Muscle of arm (tissue), 12 donors: ENCODE measurements around the gene SYNRG. TPM values are rescaled to one million over a fixed set of nuclear protein-coding genes. Genes with fewer than 3 reads are reported as not detected.

ENCODE experiments used
- DNase-seq: peaks from one replicate; pipeline ENCODE4 v3.0.0-alpha.2; 2013
- polyA plus RNA-seq, 12 donors: library from polyadenylated mRNA; unstranded; fragments of 120-200 nt; gene quantifications; one replicate each; pipeline ENCODE4 v1.2.1, GENCODE V29; 2013; ENCODE audit not compliant: insufficient read length in 12 of 12

Gene SYNRG
- polyA plus RNA-seq, 12 donors: 21.7 to 39.9 (median 29.4) TPM; not detected in 1

- DNase-seq: no peak
Measured at GRCh38 chr17:37502009-37502936, 106.9 kb downstream of the SYNRG start.

- no peak for DNase-seq
Measured at GRCh38 chr17:37500378-37500777, 108.8 kb downstream of the SYNRG start.

GRCh38 chr17:37494971-37495370 lies 114.2 kb downstream of the SYNRG start:
- no peak for DNase-seq

- DNase-seq: no peak
Measured at GRCh38 chr17:37494401-37494831, 114.8 kb downstream of the SYNRG start.

- no peak for DNase-seq
Measured at GRCh38 chr17:37493249-37494027, 115.8 kb downstream of the SYNRG start.

GRCh38 chr17:37492167-37492566 lies 117.1 kb downstream of the SYNRG start:
- no peak for DNase-seq

- DNase-seq: no peak
Measured at GRCh38 chr17:37490638-37491614, 118.3 kb downstream of the SYNRG start.

- no peak for DNase-seq
Measured at GRCh38 chr17:37490022-37490587, 119.1 kb downstream of the SYNRG start.

GRCh38 chr17:37489197-37490001 lies 119.8 kb downstream of the SYNRG start, which contains the start of gene DUSP14:
Gene DUSP14, plus strand, starts transcription at chr17:37489891. Its CDS starts 22,382 bp downstream, at chr17:37512273.
- peak; percentile 70 for DNase-seq

GRCh38 chr17:37488607-37489196 lies 120.5 kb downstream of the SYNRG start:
- no peak for DNase-seq

- DNase-seq: peak; percentile 64
Measured at GRCh38 chr17:37488009-37488604, 121.1 kb downstream of the SYNRG start.

GRCh38 chr17:37485938-37486570 lies 123.2 kb downstream of the SYNRG start:
- DNase-seq: no peak

- DNase-seq: peak; percentile 66
Measured at GRCh38 chr17:37483311-37484039, 125.7 kb downstream of the SYNRG start.

GRCh38 chr17:37481001-37481665 lies 128.1 kb downstream of the SYNRG start:
- DNase-seq: no peak

GRCh38 chr17:37480427-37480826 lies 128.8 kb downstream of the SYNRG start:
- DNase-seq: no peak

- DNase-seq: no peak
Measured at GRCh38 chr17:37479025-37479424, 130.2 kb downstream of the SYNRG start.

GRCh38 chr17:37478187-37478586 lies 131.0 kb downstream of the SYNRG start:
- no peak for DNase-seq
